ENCODE measurements around the gene KCNIP4.

KCNIP4 gene

GRCh38 chr4:21205821-21206531, 742.6 kb downstream of the KCNIP4 start:
- H3K27ac ChIP-seq (ENCODE audit: low read depth, low read length, severe bottlenecking) = no peak overlapping the region
- WGBS, 2 experiments (ENCODE audit: insufficient coverage in 2 of 2) = 85 to 88% methylated on average over 3 to 4 of the region's 6 CpGs
- H3K4me1 ChIP-seq (ENCODE audit: control insufficient read depth, insufficient read depth, low read length, poor library complexity, severe bottlenecking) = no peaks in the 10 kb centered on the region
- H3K9me3 ChIP-seq (ENCODE audit: control insufficient read depth, low read length) = no peaks in the 10 kb centered on the region
- no peak overlapping the region for H3K4me3 ChIP-seq (ENCODE audit: extremely low read depth, insufficient read depth, low read length, poor library complexity, severe bottlenecking)
- no peaks in the 10 kb centered on the region for H3K36me3 ChIP-seq (ENCODE audit: control insufficient read depth, insufficient read depth, low read length)

- Histone ChIP-seq H3K4me3 (ENCODE audit: extremely low read depth, insufficient read depth, low read length, poor library complexity, severe bottlenecking) (no peak overlapping the region), H3K36me3 (ENCODE audit: control insufficient read depth, insufficient read depth, low read length) (no peaks in the 10 kb centered on the region)
- 88% methylated on average over 1 of the region's 1 CpG; no CpG with 5 or more reads in 1 of the 2 experiments for WGBS, 2 experiments (ENCODE audit: insufficient coverage in 2 of 2)
These were observed 745.2 kb downstream of the KCNIP4 start for GRCh38 chr4:21203416-21203815.

GRCh38 chr4:21202959-21203358, 745.6 kb downstream of the KCNIP4 start:
- Histone ChIP-seq H3K4me3 (ENCODE audit: extremely low read depth, insufficient read depth, low read length, poor library complexity, severe bottlenecking) (no peak overlapping the region), H3K36me3 (ENCODE audit: control insufficient read depth, insufficient read depth, low read length) (no peaks in the 10 kb centered on the region), H3K9me3 (ENCODE audit: control insufficient read depth, low read length) (no peaks in the 10 kb centered on the region), H3K27ac (ENCODE audit: low read depth, low read length, severe bottlenecking) (no peak overlapping the region), H3K4me1 (ENCODE audit: control insufficient read depth, insufficient read depth, low read length, poor library complexity, severe bottlenecking) (no peaks in the 10 kb centered on the region)
- WGBS, 2 experiments (ENCODE audit: insufficient coverage in 2 of 2) = 91 to 96% methylated on average over 2 to 3 of the region's 3 CpGs

More at GRCh38 chr4:21203416-21203815, 745.2 kb downstream of the KCNIP4 start:
- no peaks in the 10 kb centered on the region for H3K4me1 ChIP-seq (ENCODE audit: control insufficient read depth, insufficient read depth, low read length, poor library complexity, severe bottlenecking)
- H3K27ac ChIP-seq (ENCODE audit: low read depth, low read length, severe bottlenecking) = no peak overlapping the region
- H3K9me3 ChIP-seq (ENCODE audit: control insufficient read depth, low read length) = no peaks in the 10 kb centered on the region

- no peak overlapping the region for H3K27ac ChIP-seq (ENCODE audit: low read depth, low read length, severe bottlenecking)
- H3K36me3 ChIP-seq (ENCODE audit: control insufficient read depth, insufficient read depth, low read length) = no peaks in the 10 kb centered on the region
- no peak overlapping the region for H3K4me3 ChIP-seq (ENCODE audit: extremely low read depth, insufficient read depth, low read length, poor library complexity, severe bottlenecking)
- 77 to 94% methylated on average over 3 to 4 of the region's 4 CpGs for WGBS, 2 experiments (ENCODE audit: insufficient coverage in 2 of 2)
- H3K9me3 ChIP-seq (ENCODE audit: control insufficient read depth, low read length) = no peaks in the 10 kb centered on the region
- no peaks in the 10 kb centered on the region for H3K4me1 ChIP-seq (ENCODE audit: control insufficient read depth, insufficient read depth, low read length, poor library complexity, severe bottlenecking)
These were observed 749.9 kb downstream of the KCNIP4 start for GRCh38 chr4:21198683-21199082.

- WGBS, 2 experiments (ENCODE audit: insufficient coverage in 2 of 2) = 72 to 78% methylated on average over 4 of the region's 6 CpGs
- Histone ChIP-seq H3K27ac (ENCODE audit: low read depth, low read length, severe bottlenecking) (no peak overlapping the region), H3K9me3 (ENCODE audit: control insufficient read depth, low read length) (no peaks in the 10 kb centered on the region), H3K4me1 (ENCODE audit: control insufficient read depth, insufficient read depth, low read length, poor library complexity, severe bottlenecking) (no peaks in the 10 kb centered on the region), H3K36me3 (ENCODE audit: control insufficient read depth, insufficient read depth, low read length) (no peaks in the 10 kb centered on the region), H3K4me3 (ENCODE audit: extremely low read depth, insufficient read depth, low read length, poor library complexity, severe bottlenecking) (no peak overlapping the region)
These were observed 752.9 kb downstream of the KCNIP4 start for GRCh38 chr4:21195682-21196081.

GRCh38 chr4:21192367-21192766, 756.2 kb downstream of the KCNIP4 start:
- 80 to 100% methylated on average over 1 of the region's 2 CpGs for WGBS, 2 experiments (ENCODE audit: insufficient coverage in 2 of 2)
- Histone ChIP-seq H3K4me3 (ENCODE audit: extremely low read depth, insufficient read depth, low read length, poor library complexity, severe bottlenecking) (no peak overlapping the region), H3K27ac (ENCODE audit: low read depth, low read length, severe bottlenecking) (no peak overlapping the region), H3K36me3 (ENCODE audit: control insufficient read depth, insufficient read depth, low read length) (no peaks in the 10 kb centered on the region), H3K4me1 (ENCODE audit: control insufficient read depth, insufficient read depth, low read length, poor library complexity, severe bottlenecking) (no peaks in the 10 kb centered on the region), H3K9me3 (ENCODE audit: control insufficient read depth, low read length) (no peaks in the 10 kb centered on the region)

- no peak overlapping the region for H3K27ac ChIP-seq (ENCODE audit: low read depth, low read length, severe bottlenecking)
- H3K4me3 ChIP-seq (ENCODE audit: extremely low read depth, insufficient read depth, low read length, poor library complexity, severe bottlenecking) = no peak overlapping the region
- no peaks in the 10 kb centered on the region for H3K36me3 ChIP-seq (ENCODE audit: control insufficient read depth, insufficient read depth, low read length)
- H3K4me1 ChIP-seq (ENCODE audit: control insufficient read depth, insufficient read depth, low read length, poor library complexity, severe bottlenecking) = no peaks in the 10 kb centered on the region
- no peaks in the 10 kb centered on the region for H3K9me3 ChIP-seq (ENCODE audit: control insufficient read depth, low read length)
- 78 to 84% methylated on average over 3 to 4 of the region's 6 CpGs for WGBS, 2 experiments (ENCODE audit: insufficient coverage in 2 of 2)
These were observed 757.3 kb downstream of the KCNIP4 start for GRCh38 chr4:21191317-21191716.

GRCh38 chr4:21184788-21185187, 763.8 kb downstream of the KCNIP4 start:
- H3K27ac ChIP-seq (ENCODE audit: low read depth, low read length, severe bottlenecking) = no peak overlapping the region
- H3K4me3 ChIP-seq (ENCODE audit: extremely low read depth, insufficient read depth, low read length, poor library complexity, severe bottlenecking) = no peak overlapping the region
- H3K4me1 ChIP-seq (ENCODE audit: control insufficient read depth, insufficient read depth, low read length, poor library complexity, severe bottlenecking) = no peaks in the 10 kb centered on the region
- no CpG with 5 or more reads among the region's 2 CpGs for WGBS, 2 experiments (ENCODE audit: insufficient coverage in 2 of 2)
- no peaks in the 10 kb centered on the region for H3K36me3 ChIP-seq (ENCODE audit: control insufficient read depth, insufficient read depth, low read length)
- no peaks in the 10 kb centered on the region for H3K9me3 ChIP-seq (ENCODE audit: control insufficient read depth, low read length)

GRCh38 chr4:21181716-21182115, 766.9 kb downstream of the KCNIP4 start:
- Histone ChIP-seq H3K27ac (ENCODE audit: low read depth, low read length, severe bottlenecking) (no peak overlapping the region), H3K9me3 (ENCODE audit: control insufficient read depth, low read length) (no peaks in the 10 kb centered on the region), H3K36me3 (ENCODE audit: control insufficient read depth, insufficient read depth, low read length) (no peaks in the 10 kb centered on the region)

GRCh38 chr4:21177871-21178270, 770.7 kb downstream of the KCNIP4 start:
- H3K4me3 ChIP-seq (ENCODE audit: extremely low read depth, insufficient read depth, low read length, poor library complexity, severe bottlenecking) = no peak overlapping the region
- H3K9me3 ChIP-seq (ENCODE audit: control insufficient read depth, low read length) = no peaks in the 10 kb centered on the region
- no peaks in the 10 kb centered on the region for H3K4me1 ChIP-seq (ENCODE audit: control insufficient read depth, insufficient read depth, low read length, poor library complexity, severe bottlenecking)
- H3K36me3 ChIP-seq (ENCODE audit: control insufficient read depth, insufficient read depth, low read length) = no peaks in the 10 kb centered on the region
- H3K27ac ChIP-seq (ENCODE audit: low read depth, low read length, severe bottlenecking) = no peak overlapping the region

More at GRCh38 chr4:21181716-21182115, 766.9 kb downstream of the KCNIP4 start:
- Histone ChIP-seq H3K4me3 (ENCODE audit: extremely low read depth, insufficient read depth, low read length, poor library complexity, severe bottlenecking) (no peak overlapping the region), H3K4me1 (ENCODE audit: control insufficient read depth, insufficient read depth, low read length, poor library complexity, severe bottlenecking) (no peaks in the 10 kb centered on the region)

GRCh38 chr4:21177092-21177491, 771.5 kb downstream of the KCNIP4 start:
- Histone ChIP-seq H3K27ac (ENCODE audit: low read depth, low read length, severe bottlenecking) (no peak overlapping the region), H3K36me3 (ENCODE audit: control insufficient read depth, insufficient read depth, low read length) (no peaks in the 10 kb centered on the region), H3K4me3 (ENCODE audit: extremely low read depth, insufficient read depth, low read length, poor library complexity, severe bottlenecking) (no peak overlapping the region), H3K4me1 (ENCODE audit: control insufficient read depth, insufficient read depth, low read length, poor library complexity, severe bottlenecking) (no peaks in the 10 kb centered on the region), H3K9me3 (ENCODE audit: control insufficient read depth, low read length) (no peaks in the 10 kb centered on the region)
- WGBS, 2 experiments (ENCODE audit: insufficient coverage in 2 of 2) = no CpG with 5 or more reads among the region's 1 CpG

Data from mesodermal cell (in vitro differentiated cells).